Astrocyte of the spinal cord (primary cell): ENCODE measurements around the gene MCF2L2.
A peak's percentile ranks its signal among the peaks of the same experiment; 100 is the strongest.

Experiments
- DNase-seq: peaks from one replicate; pipeline ENCODE4 v3.0.0; 2011; ENCODE audit warnings: low read depth, low spot score
- H3K4me3 ChIP-seq: 2 replicates; pipeline ENCODE4 v1.5.1; 2011; ENCODE audit warnings: low read depth, mild to moderate bottlenecking, low read length, moderate library complexity
- CTCF ChIP-seq: IDR thresholded peaks from 2 replicates; pipeline ENCODE4 v1.5.1; 2012; ENCODE audit warnings: low read depth, mild to moderate bottlenecking, low read length, inconsistent platforms
- in situ Hi-C: cut with HindIII; loops from 2 replicates; pipeline ENCODE4 v1.10.0; 2017; ENCODE audit warnings: low sequenced_read_pairs

Gene MCF2L2

DNA sequence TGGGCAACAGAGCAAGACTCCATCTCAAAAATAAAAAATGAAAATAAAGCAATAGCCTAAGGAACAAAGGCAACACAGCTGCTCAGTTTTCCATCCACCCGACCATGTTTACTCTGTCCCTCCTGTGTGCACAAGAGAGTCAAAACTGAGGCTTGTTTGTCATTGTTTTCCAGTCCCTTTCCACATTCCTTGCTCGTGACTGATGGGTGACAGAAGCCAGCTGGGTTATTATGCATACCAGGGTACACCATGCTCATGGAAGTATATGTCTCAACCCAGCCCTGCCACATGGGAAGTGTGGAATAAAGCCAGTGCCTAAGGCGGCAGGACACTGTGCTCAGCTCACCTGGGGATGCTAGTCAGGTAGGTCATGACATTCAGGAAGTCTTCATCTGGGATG lies 49.5 kb downstream of the MCF2L2 start:
- no peak for TF ChIP-seq CTCF
- DNase-seq: no peak
- H3K4me3 ChIP-seq: no peak overlapping the region
- in situ Hi-C loops: no loop called here

GRCh38 chr3:183378545-183378944 lies 49.9 kb downstream of the MCF2L2 start:
- no peak overlapping the region for H3K4me3 ChIP-seq
- in situ Hi-C loops: no loop called here
- DNase-seq: no peak
- no peak for TF ChIP-seq CTCF

GRCh38 chr3:183378008-183378407 lies 50.4 kb downstream of the MCF2L2 start:
- no peak overlapping the region for H3K4me3 ChIP-seq
- DNase-seq: no peak
- no peak for TF ChIP-seq CTCF
- in situ Hi-C loops: no loop called here

- DNase-seq: peak; percentile 32
- H3K4me3 ChIP-seq: no peak overlapping the region
- TF ChIP-seq CTCF: no peak
- in situ Hi-C loops: no loop called here
Measured at GRCh38 chr3:183377307-183377959, 51.0 kb downstream of the MCF2L2 start.

- in situ Hi-C loops: no loop called here
- H3K4me3 ChIP-seq: no peak overlapping the region
- TF ChIP-seq CTCF: no peak
- DNase-seq: no peak
Measured at GRCh38 chr3:183375787-183376186, 52.6 kb downstream of the MCF2L2 start.

DNA sequence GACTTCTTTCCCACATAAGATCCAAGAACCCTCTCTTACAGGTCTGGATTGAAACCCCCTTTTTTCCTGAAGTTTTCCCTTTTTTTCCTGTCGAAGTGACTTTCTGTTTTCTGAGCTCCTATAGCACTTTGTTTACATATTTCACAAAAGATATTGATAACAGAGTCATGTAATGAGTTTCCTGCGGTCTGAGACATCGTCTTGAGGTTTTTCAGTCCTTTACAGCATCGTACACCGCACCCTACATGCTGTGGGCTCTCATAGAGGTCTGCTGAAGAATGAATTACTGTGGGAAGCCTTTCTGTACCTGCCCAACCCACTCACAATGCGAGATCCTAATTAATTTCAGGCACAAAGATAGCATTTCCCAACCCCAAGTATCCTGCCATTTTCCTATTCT lies 53.1 kb downstream of the MCF2L2 start:
- in situ Hi-C loops: no loop called here
- TF ChIP-seq CTCF: no peak
- no peak overlapping the region for H3K4me3 ChIP-seq
- DNase-seq: no peak
